ENCODE results near the gene NT5DC3.

NT5DC3 gene

DNA sequence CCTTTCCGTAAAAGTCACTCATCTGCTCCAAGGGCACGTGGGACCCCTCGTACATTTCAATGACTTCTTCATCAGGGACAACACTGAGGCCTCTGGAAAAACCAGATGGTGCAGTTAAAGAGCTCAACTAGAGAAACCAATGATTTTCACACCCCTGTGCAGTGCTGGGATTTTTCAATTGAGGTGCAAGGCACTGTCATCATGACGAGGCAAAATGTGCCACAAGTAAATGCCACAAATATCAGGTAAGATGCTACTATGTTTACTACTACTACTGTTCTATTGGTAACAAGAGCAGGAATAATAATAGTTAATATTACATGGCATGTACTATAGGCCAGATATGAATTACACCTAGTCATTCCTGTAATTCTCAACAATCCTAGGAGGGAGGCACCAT, 42.4 kb downstream of the NT5DC3 start:
- H3K4me3 ChIP-seq (ENCODE audit: low read depth, low read length): no peak overlapping the region
- TF ChIP-seq, protein P1, sequence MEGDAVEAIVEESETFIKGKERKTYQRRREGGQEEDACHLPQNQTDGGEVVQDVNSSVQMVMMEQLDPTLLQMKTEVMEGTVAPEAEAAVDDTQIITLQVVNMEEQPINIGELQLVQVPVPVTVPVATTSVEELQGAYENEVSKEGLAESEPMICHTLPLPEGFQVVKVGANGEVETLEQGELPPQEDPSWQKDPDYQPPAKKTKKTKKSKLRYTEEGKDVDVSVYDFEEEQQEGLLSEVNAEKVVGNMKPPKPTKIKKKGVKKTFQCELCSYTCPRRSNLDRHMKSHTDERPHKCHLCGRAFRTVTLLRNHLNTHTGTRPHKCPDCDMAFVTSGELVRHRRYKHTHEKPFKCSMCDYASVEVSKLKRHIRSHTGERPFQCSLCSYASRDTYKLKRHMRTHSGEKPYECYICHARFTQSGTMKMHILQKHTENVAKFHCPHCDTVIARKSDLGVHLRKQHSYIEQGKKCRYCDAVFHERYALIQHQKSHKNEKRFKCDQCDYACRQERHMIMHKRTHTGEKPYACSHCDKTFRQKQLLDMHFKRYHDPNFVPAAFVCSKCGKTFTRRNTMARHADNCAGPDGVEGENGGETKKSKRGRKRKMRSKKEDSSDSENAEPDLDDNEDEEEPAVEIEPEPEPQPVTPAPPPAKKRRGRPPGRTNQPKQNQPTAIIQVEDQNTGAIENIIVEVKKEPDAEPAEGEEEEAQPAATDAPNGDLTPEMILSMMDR (IDR thresholded peaks at IDR 0.05; ENCODE audit: borderline replicate concordance, insufficient read depth, low read depth, low read length): no peak

DNA sequence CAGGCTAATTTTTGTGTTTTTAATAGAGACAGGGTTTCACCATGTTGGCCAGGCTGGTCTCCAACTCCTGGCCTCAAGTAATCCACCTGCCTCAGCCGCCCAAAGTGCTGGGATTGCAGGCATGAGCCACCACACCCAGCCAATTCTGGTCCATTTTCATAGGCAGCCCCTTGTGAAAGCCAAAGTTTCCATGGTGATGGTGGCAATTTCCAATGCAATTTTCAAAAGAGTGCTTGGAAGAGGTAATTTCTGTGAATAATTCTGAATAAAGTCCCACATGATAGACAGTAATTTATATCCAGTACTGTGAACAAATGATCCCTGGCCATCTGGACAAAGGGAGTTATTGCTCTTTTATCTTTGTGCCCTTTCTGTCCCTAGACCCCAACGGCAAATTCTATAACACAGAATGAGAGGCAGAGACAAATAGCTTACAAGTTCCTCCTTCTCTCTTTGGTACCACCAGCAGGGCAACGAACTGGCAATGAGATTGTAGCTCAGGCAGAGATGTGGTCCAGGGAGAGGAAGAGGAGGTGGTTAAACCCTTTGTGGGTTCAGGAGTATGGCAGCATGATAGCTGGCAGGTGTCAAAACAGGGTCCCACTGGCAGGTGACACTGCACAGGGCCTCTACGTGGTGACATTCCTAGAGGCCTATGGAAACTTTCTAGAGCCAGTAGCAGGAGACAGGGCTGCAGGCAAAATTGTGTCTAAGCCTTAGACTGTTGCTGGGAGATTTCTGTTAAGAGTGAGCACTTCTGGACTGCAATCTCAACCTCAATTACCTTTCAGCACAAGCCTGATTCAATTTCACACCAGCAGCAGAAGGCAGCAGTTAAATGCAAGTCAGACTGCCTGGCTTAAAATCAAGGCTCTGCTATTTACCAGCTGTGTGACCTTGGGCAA, 46.5 kb downstream of the NT5DC3 start:
- TF ChIP-seq, protein P1 (IDR thresholded peaks at IDR 0.05; ENCODE audit: borderline replicate concordance, insufficient read depth, low read depth, low read length): no peak
- H3K4me3 ChIP-seq (ENCODE audit: low read depth, low read length): no peak overlapping the region

DNA sequence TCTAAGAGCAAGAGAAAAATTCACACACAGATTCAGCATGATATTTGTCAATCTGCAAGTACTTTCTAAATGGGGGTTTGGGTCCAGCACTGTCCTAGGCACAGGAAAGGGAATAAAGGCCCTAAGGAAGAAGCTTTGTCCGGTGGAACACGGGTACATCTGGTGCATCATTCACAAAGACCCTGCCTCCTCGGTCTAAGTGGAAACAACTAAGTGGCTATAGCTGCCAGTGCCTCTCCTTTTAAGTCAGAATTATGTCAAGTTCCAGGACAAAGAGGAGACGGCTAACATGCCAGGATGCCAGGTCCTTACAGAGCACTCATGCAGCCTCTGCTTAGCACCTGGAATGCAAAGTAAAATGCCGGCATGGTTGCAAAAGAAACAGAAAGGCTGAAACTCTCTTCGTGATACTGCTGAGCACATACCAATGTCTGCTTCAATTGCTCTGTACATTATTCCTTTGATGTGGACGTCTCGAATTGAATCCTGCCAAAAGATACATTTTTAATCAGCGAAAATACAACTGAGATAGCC, 47.5 kb downstream of the NT5DC3 start:
- TF ChIP-seq, protein P1 (IDR thresholded peaks at IDR 0.05; ENCODE audit: borderline replicate concordance, insufficient read depth, low read depth, low read length): no peak
- H3K4me3 ChIP-seq (ENCODE audit: low read depth, low read length): no peak overlapping the region

DNA sequence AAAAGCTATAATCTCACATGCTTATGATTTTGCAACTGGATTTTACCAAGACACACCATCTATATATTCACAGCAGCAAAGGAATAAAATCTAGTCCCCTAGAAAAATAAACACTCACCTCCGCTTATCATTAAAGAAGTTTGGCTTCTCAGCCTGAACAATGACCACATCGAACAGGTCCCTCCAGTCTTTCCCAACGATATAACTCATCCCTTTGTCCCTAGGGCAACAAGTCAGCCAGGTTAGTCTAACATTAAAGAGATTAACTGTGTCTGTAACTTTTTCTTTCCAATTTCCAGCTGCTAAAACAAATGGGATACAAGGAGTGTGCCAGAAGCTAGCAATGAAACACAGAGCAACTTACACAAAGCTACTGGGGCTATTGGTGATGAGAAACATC, 48.0 kb downstream of the NT5DC3 start:
- TF ChIP-seq, protein P1 (IDR thresholded peaks at IDR 0.05; ENCODE audit: borderline replicate concordance, insufficient read depth, low read depth, low read length): no peak

DNA sequence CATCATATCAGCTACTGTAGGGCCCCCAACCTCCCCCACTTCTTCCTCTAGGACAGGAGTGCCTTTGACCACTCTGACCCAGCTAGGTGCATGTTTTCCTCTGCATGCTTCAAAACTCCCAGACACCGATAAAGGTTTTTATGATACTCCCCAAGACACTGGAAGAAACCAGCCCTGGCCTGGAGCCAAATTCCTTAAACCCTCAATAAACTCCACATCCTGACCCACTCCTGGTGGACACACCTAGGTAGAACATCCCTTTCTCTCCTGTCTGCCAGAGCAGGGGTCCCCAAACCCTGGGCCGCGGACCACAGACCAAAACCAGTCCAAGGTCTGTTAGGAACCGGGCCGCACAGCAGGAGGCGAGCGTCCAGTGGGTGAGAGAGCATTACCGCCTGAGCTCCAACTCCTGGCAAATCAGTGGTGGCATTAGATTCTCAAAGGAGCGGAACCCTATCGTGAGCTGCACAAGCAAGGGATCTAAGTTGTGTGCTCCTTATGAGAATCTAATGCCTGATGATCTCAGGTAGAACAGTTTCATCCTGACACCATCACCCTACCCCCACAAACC, 49.6 kb downstream of the NT5DC3 start:
- no peak overlapping the region for H3K4me3 ChIP-seq (ENCODE audit: low read depth, low read length)
- TF ChIP-seq, protein P1 (IDR thresholded peaks at IDR 0.05; ENCODE audit: borderline replicate concordance, insufficient read depth, low read depth, low read length): no peak

More for the DNA sequence above, 48.0 kb downstream of the NT5DC3 start:
- no peak overlapping the region for H3K4me3 ChIP-seq (ENCODE audit: low read depth, low read length)

DNA sequence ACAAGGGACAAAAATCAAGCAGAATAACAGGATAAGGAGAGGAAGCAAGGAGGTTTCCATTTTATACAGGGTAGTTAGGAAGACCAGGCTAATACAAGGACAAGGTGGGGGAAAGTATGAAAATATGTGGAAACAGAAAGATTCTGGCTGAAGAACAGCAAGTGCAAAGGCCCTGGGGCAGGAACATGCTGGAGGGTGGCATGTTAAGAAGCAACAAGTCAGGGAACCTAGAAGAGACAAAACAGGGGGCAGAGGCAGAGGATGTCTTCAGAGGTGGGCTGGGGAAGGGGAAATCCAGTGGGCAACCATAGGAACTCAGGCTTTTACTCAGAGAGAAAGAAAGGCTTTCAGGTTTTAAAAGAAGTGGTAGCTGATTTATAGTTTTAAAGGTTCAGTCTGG, 54.8 kb downstream of the NT5DC3 start:
- TF ChIP-seq, protein P1 (IDR thresholded peaks at IDR 0.05; ENCODE audit: borderline replicate concordance, insufficient read depth, low read depth, low read length): no peak
- H3K4me3 ChIP-seq (ENCODE audit: low read depth, low read length): no peak overlapping the region

Data from GM12875 (cell line).